Neural progenitor cell (in vitro differentiated cells): ENCODE results near the gene HES6. TPM values are rescaled to one million over a fixed set of nuclear protein-coding genes. Genes with fewer than 3 reads are reported as not detected.

Source experiments
- DNase-seq: peaks from one replicate; pipeline ENCODE4 v3.0.0-alpha.2; 2016; ENCODE audit warnings: low spot score
- H2AFZ ChIP-seq: fragments of 200-600 bp; sonication (generic); replicated peaks from 2 replicates; pipeline ENCODE4 v1.6.1; 2016; ENCODE audit warnings: antibody characterized with exemption
- H3F3A ChIP-seq: fragments of 200-600 bp; sonication (generic); 2 replicates; pipeline ENCODE4 v1.6.1; 2016; ENCODE audit warnings: antibody characterized with exemption, low read depth
- H3K27ac ChIP-seq: fragments of 200-600 bp; sonication (generic); 2 replicates; pipeline ENCODE4 v1.5.1; 2016; ENCODE audit warnings: mild to moderate bottlenecking
- H3K27me3 ChIP-seq: fragments of 200-600 bp; sonication (generic); 2 replicates; pipeline ENCODE4 v1.6.1; 2016; ENCODE audit warnings: mild to moderate bottlenecking, moderate library complexity
- H3K36me3 ChIP-seq: fragments of 200-600 bp; sonication (generic); 2 replicates; pipeline ENCODE4 v1.5.1; 2016
- H3K4me1 ChIP-seq: fragments of 200-600 bp; sonication (generic); 2 replicates; pipeline ENCODE4 v1.6.1; 2016; ENCODE audit warnings: mixed run types
- H3K4me2 ChIP-seq: fragments of 200-600 bp; sonication (generic); 2 replicates; pipeline ENCODE4 v1.6.1; 2016
- H3K4me3 ChIP-seq: fragments of 200-600 bp; sonication (generic); 2 replicates; pipeline ENCODE4 v1.5.1; 2016
- H3K79me2 ChIP-seq: fragments of 200-600 bp; sonication (generic); 2 replicates; pipeline ENCODE4 v1.6.1; 2016; ENCODE audit warnings: low read depth
- H3K9ac ChIP-seq: fragments of 200-600 bp; sonication (generic); 2 replicates; pipeline ENCODE4 v1.6.1; 2016
- H3K9me3 ChIP-seq: fragments of 200-600 bp; sonication (generic); 2 replicates; pipeline ENCODE4 v1.5.1; 2016; ENCODE audit warnings: low read depth
- H4K20me1 ChIP-seq: fragments of 200-600 bp; sonication (generic); 2 replicates; pipeline ENCODE4 v1.6.1; 2016; ENCODE audit warnings: low read depth
- H3K27ac Mint-ChIP-seq: 3 replicates; pipeline ENCODE4 v1.8.0; 2021; ENCODE audit warnings: mixed read lengths
- H3K27me3 Mint-ChIP-seq: 2 replicates; pipeline ENCODE4 v1.8.0; 2022; ENCODE audit warnings: low read depth, mild to moderate bottlenecking, inconsistent platforms, moderate library complexity, mixed read lengths; ENCODE audit not compliant: insufficient read depth
- H3K36me3 Mint-ChIP-seq: 3 replicates; pipeline ENCODE4 v1.8.0; 2021; ENCODE audit warnings: mixed read lengths
- H3K4me1 Mint-ChIP-seq: 3 replicates; pipeline ENCODE4 v1.8.0; 2021; ENCODE audit warnings: mixed read lengths
- H3K4me3 Mint-ChIP-seq: 3 replicates; pipeline ENCODE4 v1.8.0; 2021; ENCODE audit warnings: mild to moderate bottlenecking, moderate library complexity, mixed read lengths
- H3K9me3 Mint-ChIP-seq: 3 replicates; pipeline ENCODE4 v1.8.0; 2020; ENCODE audit warnings: mixed read lengths
- EZH2 ChIP-seq: fragments of 200-600 bp; sonication (generic); IDR thresholded peaks from 2 replicates; pipeline ENCODE4 v1.6.1; 2017; ENCODE audit warnings: antibody characterized with exemption, mild to moderate bottlenecking, moderate library complexity
- EZH2phosphoT487 ChIP-seq: fragments of 200-600 bp; sonication (generic); IDR thresholded peaks from 2 replicates; pipeline ENCODE4 v1.6.1; 2017; ENCODE audit warnings: antibody characterized with exemption
- total RNA-seq: library from RNA; depleted of rRNA; stranded (reverse); fragments of >200 nt; gene quantifications from 2 replicates; pipeline ENCODE4 v1.2.3, GENCODE V29; 2015; ENCODE audit warnings: low replicate concordance
- TF ChIP-seq, protein P1 (sequence below): fragments of 200-600 bp; sonication (generic); IDR thresholded peaks from 2 replicates; pipeline ENCODE4 v1.5.1; 2017; ENCODE audit warnings: antibody characterized with exemption, mild to moderate bottlenecking

HES6 gene
- total RNA-seq, 1 donor from 2014 or later: 5.3 TPM

DNA sequence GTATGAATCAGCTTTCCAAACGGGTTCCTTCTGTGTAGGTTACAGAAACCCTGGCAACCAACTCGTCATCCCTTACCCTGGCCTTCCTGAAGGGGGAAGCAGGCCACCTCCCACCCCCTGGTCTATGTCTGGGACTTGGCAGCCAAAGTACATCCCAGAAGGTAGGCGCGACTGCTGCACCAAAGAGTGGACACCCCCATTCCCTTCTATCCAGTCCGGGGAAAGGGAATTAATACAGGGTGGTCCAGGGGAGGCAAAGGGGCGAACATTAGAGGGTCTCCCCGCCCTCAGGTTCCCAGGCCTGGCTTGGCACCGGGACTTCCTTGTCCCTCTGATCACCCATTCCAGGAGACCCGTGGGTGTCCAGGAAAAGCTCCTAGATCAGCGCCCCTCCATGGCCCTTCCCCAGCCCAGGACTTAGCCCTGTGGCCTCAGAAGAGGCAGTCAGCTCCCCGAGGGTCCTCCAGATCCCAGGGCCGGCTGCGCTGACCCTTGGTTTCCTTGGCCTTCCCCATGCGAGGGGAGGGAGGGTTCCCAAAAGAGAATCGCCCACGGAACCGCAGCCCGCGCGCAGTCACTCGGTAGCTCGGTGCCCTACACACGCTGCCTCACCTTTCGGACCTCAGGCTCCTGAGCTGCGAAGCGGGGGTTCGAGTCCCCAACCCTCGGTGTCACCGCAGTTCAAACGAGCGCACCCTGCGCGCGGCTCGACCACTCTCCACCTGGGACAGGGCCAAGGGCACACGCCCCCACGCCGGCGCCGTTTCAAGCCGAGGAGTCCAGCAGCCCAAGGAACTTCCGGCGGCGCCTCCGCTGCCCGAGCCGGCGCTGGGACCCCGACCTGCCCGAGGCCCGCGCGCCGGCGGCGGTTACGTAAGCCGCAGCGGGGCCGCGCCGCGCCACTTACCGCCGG is 48.2 kb upstream of the HES6 start, which contains the start of gene PER2:
Gene PER2, minus strand, starts transcription at position 874 of the 913 bp plus-strand sequence. CDS start 10,674 bp downstream, outside the sequence.
- no peaks in the 10 kb centered on the region for H3K9me3 ChIP-seq
- Mint-ChIP-seq H3K9me3 (no peaks in the 10 kb centered on the region), H3K4me1 (peaks cover 59% of the 10 kb centered on the region), H3K36me3 (peaks cover 4% of the 10 kb centered on the region), H3K27me3 (peaks cover 10% of the 10 kb centered on the region), H3K4me3 (peak within 1 kb of the TSS; percentile 93), H3K27ac (peak within 1 kb of the TSS; percentile 99)
- H3K27me3 ChIP-seq: peaks cover 23% of the 10 kb centered on the region
- H3K9ac ChIP-seq: no peak within 1 kb of the TSS
- peak within 1 kb of the TSS; percentile 68 for H2AFZ ChIP-seq
- H3K4me2 ChIP-seq: peak within 1 kb of the TSS; percentile 78
- peaks cover 26% of the 10 kb centered on the region for H3K4me1 ChIP-seq
- peak; percentile 52 for DNase-seq
- peaks cover 9% of the 10 kb centered on the region for H3K79me2 ChIP-seq
- TF ChIP-seq EZH2 (no peak), EZH2phosphoT487 (no peak)
- TF ChIP-seq, protein P1, sequence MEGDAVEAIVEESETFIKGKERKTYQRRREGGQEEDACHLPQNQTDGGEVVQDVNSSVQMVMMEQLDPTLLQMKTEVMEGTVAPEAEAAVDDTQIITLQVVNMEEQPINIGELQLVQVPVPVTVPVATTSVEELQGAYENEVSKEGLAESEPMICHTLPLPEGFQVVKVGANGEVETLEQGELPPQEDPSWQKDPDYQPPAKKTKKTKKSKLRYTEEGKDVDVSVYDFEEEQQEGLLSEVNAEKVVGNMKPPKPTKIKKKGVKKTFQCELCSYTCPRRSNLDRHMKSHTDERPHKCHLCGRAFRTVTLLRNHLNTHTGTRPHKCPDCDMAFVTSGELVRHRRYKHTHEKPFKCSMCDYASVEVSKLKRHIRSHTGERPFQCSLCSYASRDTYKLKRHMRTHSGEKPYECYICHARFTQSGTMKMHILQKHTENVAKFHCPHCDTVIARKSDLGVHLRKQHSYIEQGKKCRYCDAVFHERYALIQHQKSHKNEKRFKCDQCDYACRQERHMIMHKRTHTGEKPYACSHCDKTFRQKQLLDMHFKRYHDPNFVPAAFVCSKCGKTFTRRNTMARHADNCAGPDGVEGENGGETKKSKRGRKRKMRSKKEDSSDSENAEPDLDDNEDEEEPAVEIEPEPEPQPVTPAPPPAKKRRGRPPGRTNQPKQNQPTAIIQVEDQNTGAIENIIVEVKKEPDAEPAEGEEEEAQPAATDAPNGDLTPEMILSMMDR: peak; percentile 23
- H3K4me3 ChIP-seq: peak within 1 kb of the TSS; percentile 74
- peaks cover 32% of the 10 kb centered on the region for H3F3A ChIP-seq
- H3K36me3 ChIP-seq: no peaks in the 10 kb centered on the region
- H4K20me1 ChIP-seq: peaks cover 3% of the 10 kb centered on the region
- no peak within 1 kb of the TSS for H3K27ac ChIP-seq

DNA sequence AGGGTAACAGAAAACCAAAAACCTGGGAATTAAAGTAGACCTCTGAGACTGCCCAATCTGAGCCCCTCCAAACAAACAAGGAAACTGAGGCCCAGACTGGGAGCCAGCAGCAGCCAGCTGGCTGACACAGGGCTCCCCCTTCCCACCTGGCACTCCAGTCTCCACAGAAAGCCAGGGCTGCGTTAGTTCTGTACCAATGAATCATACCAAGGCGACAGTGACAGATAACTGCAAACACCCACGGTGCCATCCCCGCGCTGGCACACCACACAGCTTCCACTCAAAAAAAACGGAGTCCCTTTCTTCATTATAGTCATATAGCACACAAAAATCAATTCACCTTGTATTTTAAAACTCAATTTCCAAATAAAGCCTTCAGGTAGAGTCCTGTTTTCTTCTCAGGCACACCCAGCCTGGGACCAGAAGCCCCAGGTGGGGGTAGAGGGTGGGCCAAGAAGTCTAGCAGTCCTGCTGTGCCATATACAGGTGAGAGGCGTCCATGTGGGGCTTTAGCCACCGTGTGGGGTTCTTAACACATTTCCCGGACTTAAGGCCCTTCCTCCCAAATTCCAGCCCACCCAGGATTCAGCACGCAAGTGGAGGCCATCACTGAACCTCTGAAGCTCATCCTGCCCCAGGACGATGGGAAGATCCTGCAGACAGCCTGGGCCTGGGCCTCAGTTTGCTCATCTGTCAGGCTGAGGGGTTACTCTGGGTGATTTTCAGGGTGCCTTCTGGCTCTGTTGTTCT is 47.3 kb upstream of the HES6 start:
- no peak overlapping the region for H3K27ac ChIP-seq
- H3K79me2 ChIP-seq: peaks cover 9% of the 10 kb centered on the region
- no peaks in the 10 kb centered on the region for H3K9me3 Mint-ChIP-seq
- peak overlapping the region; percentile 99 for H3K27ac Mint-ChIP-seq
- H3K36me3 ChIP-seq: no peaks in the 10 kb centered on the region
- peaks cover 23% of the 10 kb centered on the region for H3K27me3 ChIP-seq
- H2AFZ ChIP-seq: no peak overlapping the region
- H3K9me3 ChIP-seq: no peaks in the 10 kb centered on the region
- H3K4me3 Mint-ChIP-seq: peak overlapping the region; percentile 86
- H3K4me3 ChIP-seq: peak overlapping the region; percentile 74
- TF ChIP-seq EZH2 (no peak), EZH2phosphoT487 (no peak)
- TF ChIP-seq, protein P1: no peak
- H3K36me3 Mint-ChIP-seq: peaks cover 4% of the 10 kb centered on the region
- no peak overlapping the region for H3K9ac ChIP-seq
- H3F3A ChIP-seq: peaks cover 32% of the 10 kb centered on the region
- peaks cover 26% of the 10 kb centered on the region for H3K4me1 ChIP-seq
- no peak for DNase-seq
- H3K27me3 Mint-ChIP-seq: peaks cover 10% of the 10 kb centered on the region
- H4K20me1 ChIP-seq: peaks cover 3% of the 10 kb centered on the region
- peak overlapping the region; percentile 73 for H3K4me2 ChIP-seq
- peaks cover 63% of the 10 kb centered on the region for H3K4me1 Mint-ChIP-seq

GRCh38 chr2:238286551-238286950 is 46.7 kb upstream of the HES6 start:
- peaks cover 26% of the 10 kb centered on the region for H3K4me1 ChIP-seq
- H3K27ac Mint-ChIP-seq: peak overlapping the region; percentile 99
- H3K27me3 ChIP-seq: peaks cover 23% of the 10 kb centered on the region
- peaks cover 64% of the 10 kb centered on the region for H3K4me1 Mint-ChIP-seq
- TF ChIP-seq EZH2phosphoT487: no peak
- TF ChIP-seq, protein P1: no peak
- TF ChIP-seq EZH2: no peak
- H3K9ac ChIP-seq: no peak overlapping the region
- peak overlapping the region; percentile 86 for H3K4me3 Mint-ChIP-seq
- peaks cover 9% of the 10 kb centered on the region for H3K27me3 Mint-ChIP-seq
- no peak overlapping the region for H2AFZ ChIP-seq
- peaks cover 32% of the 10 kb centered on the region for H3F3A ChIP-seq
- H3K9me3 ChIP-seq: no peaks in the 10 kb centered on the region
- H3K79me2 ChIP-seq: peaks cover 9% of the 10 kb centered on the region
- no peaks in the 10 kb centered on the region for H3K9me3 Mint-ChIP-seq
- peak overlapping the region; percentile 1 for H3K4me2 ChIP-seq
- no peak overlapping the region for H3K4me3 ChIP-seq
- H3K36me3 Mint-ChIP-seq: peaks cover 4% of the 10 kb centered on the region
- no peak for DNase-seq
- no peaks in the 10 kb centered on the region for H3K36me3 ChIP-seq
- no peak overlapping the region for H3K27ac ChIP-seq
- H4K20me1 ChIP-seq: peaks cover 3% of the 10 kb centered on the region
